HAP-1 (cell line): ENCODE data around the gene RPL37A.
A peak's percentile ranks its signal among the peaks of the same experiment; 100 is the strongest.

Source experiments
- DNase-seq, 2 experiments: peaks; one replicate each; pipeline ENCODE4 v3.0.0-alpha.2; 2016 to 2020; ENCODE audit warnings: low spot score in 2 of 2
- H3K27me3 ChIP-seq: fragments of 250-450 bp; sonication (Bioruptor Pico); 2 replicates; pipeline ENCODE4 v1.5.1; 2020; ENCODE audit warnings: low read depth, mild to moderate bottlenecking, moderate library complexity
- H3K36me3 ChIP-seq: fragments of 250-450 bp; sonication (Bioruptor Pico); replicated peaks from 2 replicates; pipeline ENCODE4 v1.5.1; 2020; ENCODE audit warnings: mild to moderate bottlenecking
- H3K4me1 ChIP-seq: fragments of 250-450 bp; sonication (Bioruptor Pico); 2 replicates; pipeline ENCODE4 v1.5.1; 2020; ENCODE audit warnings: mild to moderate bottlenecking
- H3K4me3 ChIP-seq: fragments of 250-450 bp; sonication (Bioruptor Pico); 2 replicates; pipeline ENCODE4 v1.5.1; 2020; ENCODE audit warnings: mild to moderate bottlenecking, moderate library complexity
- H3K9me3 ChIP-seq: fragments of 250-450 bp; sonication (Bioruptor Pico); 2 replicates; pipeline ENCODE4 v1.5.1; 2020; ENCODE audit warnings: mild to moderate bottlenecking, moderate library complexity
- in situ Hi-C: fragments of 300-500 bp; cut with MboI; formaldehyde crosslinking; loops from 3 replicates; pipeline ENCODE4 v1.14.3; 2020; ENCODE audit warnings: low sequenced_read_pairs, inconsistent platforms, mixed read lengths

The RPL37A gene

DNA sequence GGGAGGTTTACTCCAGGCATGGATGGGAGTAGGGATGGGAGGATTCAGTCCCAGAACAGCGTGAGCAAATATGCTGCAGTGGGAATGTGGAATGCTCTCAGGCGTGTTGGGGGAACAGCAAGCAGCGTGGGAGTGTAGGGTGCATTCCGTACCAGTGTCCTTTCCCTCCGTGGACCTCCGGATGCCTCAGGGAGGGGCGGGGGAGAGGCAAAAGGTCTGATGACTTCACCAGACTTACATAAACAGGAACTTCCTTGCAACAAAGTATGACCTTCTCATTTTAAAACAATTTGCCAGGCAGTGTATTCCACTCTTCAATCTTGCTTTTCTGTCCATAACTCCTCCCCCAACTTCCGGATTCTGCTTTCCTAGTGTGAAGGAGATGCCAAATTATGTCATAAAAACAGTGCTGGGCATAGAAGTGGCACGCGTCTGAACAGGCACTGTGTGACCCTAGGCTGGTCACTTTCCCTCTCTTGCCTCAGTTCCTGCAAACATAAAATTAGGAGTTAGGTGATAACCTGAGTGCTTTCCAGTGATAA is 36.9 kb downstream of the RPL37A start:
- H3K9me3 ChIP-seq: no peaks in the 10 kb centered on the region
- H3K27me3 ChIP-seq: no peaks in the 10 kb centered on the region
- no peak overlapping the region for H3K4me3 ChIP-seq
- in situ Hi-C loops: loop anchor here (25.0 kb wide), 1 partner anchor 1177 kb away; no protein-coding TSS in a partner anchor
- no peaks in the 10 kb centered on the region for H3K36me3 ChIP-seq
- no peak for DNase-seq
- H3K4me1 ChIP-seq: no peaks in the 10 kb centered on the region

DNA sequence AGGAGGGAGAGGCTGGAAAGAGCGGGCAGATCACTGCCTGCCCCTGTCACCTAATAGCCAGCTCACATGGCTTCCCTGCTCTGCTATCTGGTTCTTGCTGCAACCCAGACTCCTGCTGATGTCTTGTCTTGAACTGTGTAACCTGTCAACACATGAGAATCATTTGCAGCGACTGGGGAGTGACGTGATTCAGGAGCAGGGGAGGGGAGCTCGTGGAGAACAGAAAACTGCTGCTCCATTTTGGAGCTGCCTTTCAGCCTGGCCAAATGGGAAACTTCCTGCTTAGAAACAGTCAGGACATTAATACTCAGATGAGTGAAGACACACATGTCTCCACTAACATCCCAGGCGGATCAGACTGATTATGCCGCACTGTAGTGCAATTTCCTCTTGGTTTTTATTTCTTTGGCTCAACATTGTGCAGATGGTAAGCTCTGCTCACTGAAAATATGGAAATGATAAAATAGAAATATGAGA is 38.1 kb downstream of the RPL37A start:
- in situ Hi-C loops: loop anchor here (25.0 kb wide), 1 partner anchor 1176 kb away; no protein-coding TSS in a partner anchor
- H3K9me3 ChIP-seq: no peaks in the 10 kb centered on the region
- no peak for DNase-seq

DNA sequence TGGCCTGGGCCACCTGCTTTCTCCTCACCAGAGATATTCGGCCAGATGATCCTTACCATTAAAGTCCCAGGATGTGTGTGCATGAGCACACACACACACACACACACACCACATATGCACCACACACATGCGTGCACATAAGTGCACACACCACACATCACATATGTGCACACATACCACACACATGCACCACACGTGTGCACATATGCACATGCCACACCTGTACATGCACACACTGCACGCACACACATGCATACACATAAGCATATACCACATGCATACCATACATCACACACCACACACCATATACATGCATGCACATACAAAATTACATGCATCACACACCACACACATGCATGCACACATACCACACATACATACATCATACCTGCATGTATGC is 38.7 kb downstream of the RPL37A start:
- no peak for DNase-seq
- Histone ChIP-seq H3K4me1 (no peaks in the 10 kb centered on the region), H3K4me3 (no peak overlapping the region), H3K9me3 (no peaks in the 10 kb centered on the region), H3K27me3 (no peaks in the 10 kb centered on the region), H3K36me3 (no peaks in the 10 kb centered on the region)
- in situ Hi-C loops: loop anchor here (25.0 kb wide), 1 partner anchor 1175 kb away; no protein-coding TSS in a partner anchor

More for the DNA sequence above, 38.1 kb downstream of the RPL37A start:
- Histone ChIP-seq H3K4me1 (no peaks in the 10 kb centered on the region), H3K27me3 (no peaks in the 10 kb centered on the region), H3K4me3 (no peak overlapping the region), H3K36me3 (no peaks in the 10 kb centered on the region)

DNA sequence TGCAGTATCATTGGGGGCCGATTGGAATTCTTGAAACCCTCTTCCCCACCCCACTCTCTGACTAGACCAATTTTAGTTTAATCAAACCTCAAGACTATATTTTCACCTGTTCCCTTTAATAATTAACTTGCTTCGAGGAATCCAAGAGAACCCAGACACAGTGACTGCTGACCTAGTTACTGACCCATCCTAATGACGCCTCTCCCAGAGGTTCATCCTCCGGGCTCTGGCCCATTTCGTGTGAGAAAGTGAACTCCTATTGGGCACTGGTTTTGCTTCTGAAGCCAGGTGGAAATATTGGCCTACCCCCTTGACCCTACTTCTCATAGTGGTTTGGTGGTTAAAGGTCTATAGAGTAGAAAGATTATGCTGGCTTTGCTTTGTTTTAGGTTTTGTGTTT is 39.9 kb downstream of the RPL37A start:
- Histone ChIP-seq H3K4me1 (no peaks in the 10 kb centered on the region), H3K4me3 (no peak overlapping the region), H3K9me3 (no peaks in the 10 kb centered on the region), H3K36me3 (no peaks in the 10 kb centered on the region), H3K27me3 (no peaks in the 10 kb centered on the region)
- DNase-seq: no peak
- in situ Hi-C loops: loop anchor here (25.0 kb wide), 1 partner anchor 1174 kb away; no protein-coding TSS in a partner anchor

DNA sequence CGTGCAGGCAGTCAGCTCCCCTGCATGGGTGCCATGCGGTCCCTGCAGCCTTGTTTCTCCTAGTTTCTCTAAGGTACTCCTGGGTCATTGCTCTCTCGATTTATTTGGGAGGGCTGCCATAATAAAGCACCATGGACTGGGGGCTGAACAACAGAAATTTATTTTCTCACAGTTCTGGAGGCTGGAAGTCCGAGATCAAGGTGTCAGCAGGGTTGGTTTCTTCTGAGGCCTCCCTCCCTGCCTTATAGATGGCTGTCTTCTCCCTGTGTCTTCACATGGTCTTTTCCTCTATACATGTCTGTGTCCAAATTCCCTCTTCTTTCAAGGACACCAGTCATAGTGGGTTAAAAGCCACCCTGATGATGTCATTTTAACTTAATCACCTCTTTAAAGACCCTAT is 40.5 kb downstream of the RPL37A start:
- Histone ChIP-seq H3K36me3 (no peaks in the 10 kb centered on the region), H3K4me1 (no peaks in the 10 kb centered on the region), H3K27me3 (no peaks in the 10 kb centered on the region), H3K4me3 (no peak overlapping the region), H3K9me3 (no peaks in the 10 kb centered on the region)
- no peak for DNase-seq
- in situ Hi-C loops: loop anchor here (25.0 kb wide), 1 partner anchor 1173 kb away; no protein-coding TSS in a partner anchor

DNA sequence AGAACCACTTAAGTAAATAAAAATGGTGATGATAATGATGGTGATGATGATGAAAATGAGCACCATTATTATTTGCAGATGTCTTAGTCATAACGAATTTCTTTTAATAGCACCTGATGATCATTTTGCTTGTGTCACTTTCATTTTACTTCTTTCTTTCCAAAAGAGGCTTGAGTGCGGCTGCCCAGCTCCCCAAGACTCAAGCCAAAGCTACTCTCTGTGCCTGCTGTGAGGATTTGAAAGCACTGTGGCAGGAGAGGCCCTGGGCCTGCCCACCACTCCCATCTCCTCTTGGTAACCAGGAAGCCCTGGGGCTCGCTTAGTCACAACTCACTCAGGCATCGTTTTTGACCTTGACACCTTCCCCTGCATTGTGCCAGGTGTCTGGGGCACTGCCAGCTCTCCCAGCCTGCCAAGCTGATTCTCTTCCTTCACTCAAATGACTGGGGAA is 41.2 kb downstream of the RPL37A start:
- H3K4me3 ChIP-seq: no peak overlapping the region
- 0 out of 2 replicates have a peak, but pooled peaks cover under 1% of the 10 kb centered on the region for H3K27me3 ChIP-seq
- DNase-seq: no peak
- in situ Hi-C loops: loop anchor here (25.0 kb wide), 1 partner anchor 1172 kb away; no protein-coding TSS in a partner anchor
- no peaks in the 10 kb centered on the region for H3K4me1 ChIP-seq
- H3K9me3 ChIP-seq: no peaks in the 10 kb centered on the region
- no peaks in the 10 kb centered on the region for H3K36me3 ChIP-seq

DNA sequence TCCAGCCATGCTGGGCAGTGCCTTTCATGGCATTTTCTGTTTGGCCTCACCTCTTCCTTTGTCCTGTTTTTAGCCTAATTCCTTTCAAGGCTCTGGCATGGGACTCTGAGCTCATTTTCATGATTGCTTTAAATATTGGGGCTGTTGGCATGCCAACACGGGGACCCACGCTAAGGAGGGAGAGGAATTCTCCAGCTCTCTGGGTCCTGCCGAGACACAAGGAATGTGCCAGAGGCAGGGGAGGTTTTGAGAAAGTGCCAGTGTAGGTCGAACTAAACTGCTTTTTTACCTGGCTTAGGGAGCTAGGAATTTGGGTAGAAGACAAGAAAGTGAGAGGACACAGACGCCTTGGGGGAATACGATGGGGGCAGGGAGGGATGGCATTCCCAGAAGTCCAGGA is 42.3 kb downstream of the RPL37A start:
- Histone ChIP-seq H3K27me3 (peaks cover 5% of the 10 kb centered on the region; the same call in 1 of the 2 replicates), H3K4me3 (no peak overlapping the region), H3K4me1 (no peaks in the 10 kb centered on the region), H3K36me3 (no peaks in the 10 kb centered on the region), H3K9me3 (no peaks in the 10 kb centered on the region)
- in situ Hi-C loops: loop anchor here (25.0 kb wide), 1 partner anchor 1171 kb away; no protein-coding TSS in a partner anchor
- no peak for DNase-seq

DNA sequence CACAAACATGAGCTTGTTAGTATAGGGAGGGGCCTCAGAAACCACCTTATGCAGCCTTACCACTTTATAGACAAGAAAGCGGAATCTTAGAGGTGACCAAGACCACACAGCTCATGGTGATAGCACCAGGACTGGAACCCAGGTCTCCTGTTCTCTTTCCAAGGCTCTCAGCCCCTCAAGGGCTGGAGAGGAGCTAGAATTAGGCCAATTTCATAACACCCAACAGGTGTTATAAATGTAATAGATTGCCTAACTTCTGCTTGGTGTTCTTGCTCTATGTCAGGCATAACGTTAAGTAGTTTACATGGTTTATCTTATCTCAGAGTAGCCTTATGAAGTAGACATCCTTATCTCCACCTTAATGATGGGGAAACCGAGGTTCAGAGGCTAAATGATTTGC is 42.9 kb downstream of the RPL37A start:
- no peaks in the 10 kb centered on the region for H3K4me1 ChIP-seq
- no peak for DNase-seq
- no peak overlapping the region for H3K4me3 ChIP-seq
- no peaks in the 10 kb centered on the region for H3K36me3 ChIP-seq
- peaks cover 5% of the 10 kb centered on the region; the same call in 1 of the 2 replicates for H3K27me3 ChIP-seq
- H3K9me3 ChIP-seq: no peaks in the 10 kb centered on the region
- in situ Hi-C loops: loop anchor here (25.0 kb wide), 1 partner anchor 1171 kb away; no protein-coding TSS in a partner anchor

DNA sequence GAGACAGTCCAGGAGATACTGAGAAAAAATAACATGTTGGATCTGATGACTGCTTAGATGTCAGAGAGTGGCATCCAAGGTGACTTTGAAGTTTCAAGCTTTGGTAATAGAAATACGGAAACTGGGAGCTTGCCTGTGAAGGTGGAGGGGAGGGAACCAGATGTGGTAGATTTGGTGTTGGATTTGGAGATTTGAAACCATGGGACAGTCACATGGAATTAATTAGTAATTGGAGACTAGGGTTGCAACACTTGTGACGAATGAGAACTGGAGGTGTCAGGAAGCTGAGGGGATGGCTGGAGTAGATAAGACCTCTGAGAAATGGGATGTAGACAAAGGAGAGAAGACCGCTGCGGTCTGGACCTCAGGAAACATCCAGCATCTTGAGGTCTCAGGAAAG is 46.7 kb downstream of the RPL37A start:
- peaks cover 5% of the 10 kb centered on the region; the same call in 1 of the 2 replicates for H3K27me3 ChIP-seq
- H3K4me3 ChIP-seq: no peak overlapping the region
- in situ Hi-C loops: loop anchor here (25.0 kb wide), 1 partner anchor 1167 kb away; no protein-coding TSS in a partner anchor
- H3K9me3 ChIP-seq: no peaks in the 10 kb centered on the region
- no peaks in the 10 kb centered on the region for H3K36me3 ChIP-seq
- no peak for DNase-seq
- H3K4me1 ChIP-seq: no peaks in the 10 kb centered on the region

DNA sequence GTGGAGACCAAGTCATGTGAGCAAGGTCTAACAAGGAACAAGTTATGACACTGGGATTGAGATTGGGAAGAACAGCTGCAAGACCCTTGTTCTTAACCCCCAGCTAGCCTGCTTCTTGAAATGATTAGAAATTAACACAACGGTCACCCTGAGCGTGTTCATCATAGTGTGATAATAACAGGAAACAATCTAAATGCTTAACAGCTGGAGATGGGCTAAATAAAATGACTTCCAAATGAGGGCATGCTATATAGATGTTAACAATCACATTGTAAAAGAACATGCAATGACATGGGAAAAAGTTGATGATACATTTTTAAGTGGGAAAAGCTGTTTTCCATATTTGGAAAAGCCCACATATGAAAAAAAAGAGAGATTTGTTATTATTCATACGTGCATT is 47.6 kb downstream of the RPL37A start:
- Histone ChIP-seq H3K4me1 (no peaks in the 10 kb centered on the region), H3K4me3 (no peak overlapping the region), H3K9me3 (no peaks in the 10 kb centered on the region), H3K36me3 (no peaks in the 10 kb centered on the region), H3K27me3 (peaks cover 5% of the 10 kb centered on the region; the same call in 1 of the 2 replicates)
- no peak for DNase-seq
- in situ Hi-C loops: loop anchor here (25.0 kb wide), 1 partner anchor 1166 kb away; no protein-coding TSS in a partner anchor

DNA sequence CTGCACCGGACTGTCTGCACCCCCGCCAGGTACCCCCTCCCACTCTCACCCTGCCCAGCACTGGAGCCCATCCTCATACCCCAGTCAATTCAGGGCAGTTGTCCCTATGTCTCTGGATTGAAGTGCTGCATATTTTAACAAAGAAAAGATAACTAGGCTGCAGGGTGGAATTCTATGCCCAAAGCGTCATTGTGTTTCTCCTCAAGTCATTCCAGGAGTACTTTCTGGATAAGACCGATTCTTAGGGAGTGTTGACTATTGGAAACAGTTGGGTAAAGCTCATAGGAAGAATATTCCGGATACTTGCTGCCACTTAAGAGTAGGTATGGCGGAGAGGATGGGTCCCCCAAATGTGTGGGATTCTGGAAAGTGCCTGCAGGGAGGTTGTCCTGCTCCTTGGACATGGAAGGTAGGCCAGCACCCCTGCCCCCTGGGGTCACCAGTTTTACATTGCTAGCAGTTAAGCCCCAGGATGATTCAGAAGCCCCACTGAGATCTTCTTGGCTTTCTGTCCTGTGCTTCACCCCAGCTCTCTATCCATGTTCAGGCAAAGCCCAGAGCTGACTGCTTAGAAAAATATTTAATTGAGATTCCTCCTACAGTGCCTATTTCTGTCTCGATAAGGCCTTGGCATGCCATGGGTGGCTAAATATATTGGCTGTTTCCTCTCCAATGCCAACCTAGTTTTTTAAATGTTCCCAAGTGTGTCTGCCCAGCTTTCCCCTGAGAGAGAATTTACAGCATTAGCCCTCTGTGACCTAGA is 48.2 kb downstream of the RPL37A start:
- Histone ChIP-seq H3K27me3 (peaks cover 5% of the 10 kb centered on the region; the same call in 1 of the 2 replicates), H3K9me3 (no peaks in the 10 kb centered on the region), H3K4me1 (no peaks in the 10 kb centered on the region), H3K36me3 (no peaks in the 10 kb centered on the region), H3K4me3 (no peak overlapping the region)
- in situ Hi-C loops: loop anchor here (25.0 kb wide), 1 partner anchor 1165 kb away; no protein-coding TSS in a partner anchor
- DNase-seq: no peak

DNA sequence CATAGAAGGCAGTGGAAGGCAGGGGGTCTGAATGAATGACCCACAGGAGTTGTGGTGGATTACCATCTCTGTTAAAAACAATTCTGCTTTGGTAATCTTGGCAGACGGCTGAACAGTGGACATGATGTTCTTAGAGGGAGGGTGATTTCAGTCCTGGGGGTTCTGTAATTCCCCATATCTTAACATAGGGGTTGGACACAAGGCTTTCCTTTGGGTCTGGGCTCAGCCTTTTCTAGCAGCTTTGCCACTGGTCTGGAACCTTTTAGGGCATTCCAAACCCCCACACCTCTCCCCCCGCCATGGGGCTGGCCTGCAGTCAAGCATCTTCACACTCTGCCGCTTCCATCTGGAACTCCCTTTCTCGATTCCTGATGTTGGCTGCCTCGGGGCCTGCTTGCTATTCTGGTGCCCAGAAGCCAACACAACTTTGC is 50.3 kb downstream of the RPL37A start:
- in situ Hi-C loops: loop anchor here (25.0 kb wide), 1 partner anchor 1163 kb away; no protein-coding TSS in a partner anchor
- no peaks in the 10 kb centered on the region for H3K9me3 ChIP-seq
- no peaks in the 10 kb centered on the region for H3K36me3 ChIP-seq
- H3K4me3 ChIP-seq: no peak overlapping the region
- H3K27me3 ChIP-seq: peaks cover 5% of the 10 kb centered on the region; the same call in 1 of the 2 replicates
- no peak for DNase-seq
- H3K4me1 ChIP-seq: no peaks in the 10 kb centered on the region

DNA sequence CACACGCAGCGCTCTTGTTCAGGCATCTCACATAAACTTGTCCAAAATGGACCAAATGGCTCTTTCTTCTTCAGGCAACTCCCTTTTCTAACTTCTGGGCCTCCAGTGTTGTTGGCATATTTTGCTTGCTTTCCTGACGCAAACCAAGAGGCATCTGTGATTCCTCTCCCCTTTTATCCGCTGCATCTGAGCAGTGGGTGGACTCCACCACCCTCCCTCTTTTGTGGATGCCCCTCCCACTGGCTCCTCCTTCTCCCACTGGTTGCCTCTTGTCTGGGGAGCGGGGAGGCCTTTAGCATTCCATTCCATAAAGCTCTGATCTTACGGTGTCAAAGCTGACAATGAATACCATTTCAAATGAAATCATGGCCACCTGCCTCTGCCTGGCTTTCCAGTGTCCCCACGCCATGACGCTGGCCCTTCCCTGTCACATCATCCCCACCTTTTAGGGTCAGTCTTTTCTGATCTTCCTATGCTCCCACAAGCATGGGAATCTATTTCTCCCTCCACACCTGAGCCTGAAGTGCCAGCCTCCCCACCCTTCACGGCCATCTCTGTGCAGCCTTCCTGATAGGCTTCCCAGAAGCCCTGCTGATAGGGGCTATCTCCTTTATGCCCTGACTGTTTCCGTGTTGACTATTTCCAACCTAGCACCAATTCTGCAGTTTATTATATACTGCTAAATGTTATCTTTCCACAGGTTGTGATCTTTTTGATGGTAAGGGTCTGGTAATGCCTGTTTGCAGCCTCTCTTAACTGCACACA is 51.5 kb downstream of the RPL37A start:
- DNase-seq: peak in 1 of 2 experiments; percentile 17
- in situ Hi-C loops: loop anchor here (25.0 kb wide), 1 partner anchor 1162 kb away; no protein-coding TSS in a partner anchor
- H3K27me3 ChIP-seq: peaks cover 2% of the 10 kb centered on the region; the same call in 1 of the 2 replicates
- H3K9me3 ChIP-seq: no peaks in the 10 kb centered on the region
- no peak overlapping the region for H3K4me3 ChIP-seq
- H3K36me3 ChIP-seq: no peaks in the 10 kb centered on the region
- H3K4me1 ChIP-seq: no peaks in the 10 kb centered on the region
